Activated T-helper 2 cell treated with anti-CD3 and anti-CD28 coated beads, Interferon-gamma antibody, Interleukin-2, Interleukin-4, amounts not matched to agents 10 μg/mL and 5 μg/mL and 100 μg/mL, durations not matched to agents 14 hours and 24 hours and 36 hours (primary cell): ENCODE measurements around the gene ITGAV. TPM values are rescaled to one million over a fixed set of nuclear protein-coding genes. Genes with fewer than 3 reads are reported as not detected.
"Not testable (repeated sequence)": the region's sequence is repeated elsewhere in the genome, so short reads cannot be mapped to it uniquely, and the experiment has no call there.

ENCODE experiments used
- DNase-seq: peaks from one replicate; pipeline ENCODE4 v3.0.0; 2021; ENCODE audit warnings: low spot score
- H3K27ac Mint-ChIP-seq: one replicate; pipeline ENCODE4 v1.8.0; 2021; ENCODE audit warnings: mixed read lengths
- H3K27me3 Mint-ChIP-seq: one replicate; pipeline ENCODE4 v1.8.0; 2021; ENCODE audit warnings: low read depth, mixed read lengths
- H3K36me3 Mint-ChIP-seq: one replicate; pipeline ENCODE4 v1.8.0; 2021; ENCODE audit warnings: low read depth, mixed read lengths
- H3K4me1 Mint-ChIP-seq: one replicate; pipeline ENCODE4 v1.8.0; 2021; ENCODE audit warnings: low read depth, mixed read lengths
- H3K4me3 Mint-ChIP-seq: one replicate; pipeline ENCODE4 v1.8.0; 2021; ENCODE audit warnings: low read depth, mild to moderate bottlenecking, moderate library complexity, mixed read lengths
- H3K9me3 Mint-ChIP-seq: one replicate; pipeline ENCODE4 v1.8.0; 2021; ENCODE audit warnings: mixed read lengths
- intact Hi-C: fragments of 100-400 bp; cut with micrococcal nuclease; formaldehyde crosslinking; loops from one replicate; pipeline ENCODE4 v1.15.1; 2023
- total RNA-seq: library from RNA; stranded (reverse); gene quantifications from 2 replicates; pipeline ENCODE4 v1.2.3, GENCODE V29; 2022

Gene ITGAV
- total RNA-seq, 1 donor from 2014 or later: 10.6 TPM

- H3K9me3 Mint-ChIP-seq: no peaks in the 10 kb centered on the region
- intact Hi-C loops: no loop called here
- no peak for DNase-seq
- no peak overlapping the region for H3K27ac Mint-ChIP-seq
- H3K27me3 Mint-ChIP-seq: peaks cover 14% of the 10 kb centered on the region
- H3K4me3 Mint-ChIP-seq: no peak overlapping the region
- no peaks in the 10 kb centered on the region for H3K4me1 Mint-ChIP-seq
- H3K36me3 Mint-ChIP-seq: no peaks in the 10 kb centered on the region
Measured at GRCh38 chr2:186560254-186560653, 29.6 kb upstream of the ITGAV start.

DNA sequence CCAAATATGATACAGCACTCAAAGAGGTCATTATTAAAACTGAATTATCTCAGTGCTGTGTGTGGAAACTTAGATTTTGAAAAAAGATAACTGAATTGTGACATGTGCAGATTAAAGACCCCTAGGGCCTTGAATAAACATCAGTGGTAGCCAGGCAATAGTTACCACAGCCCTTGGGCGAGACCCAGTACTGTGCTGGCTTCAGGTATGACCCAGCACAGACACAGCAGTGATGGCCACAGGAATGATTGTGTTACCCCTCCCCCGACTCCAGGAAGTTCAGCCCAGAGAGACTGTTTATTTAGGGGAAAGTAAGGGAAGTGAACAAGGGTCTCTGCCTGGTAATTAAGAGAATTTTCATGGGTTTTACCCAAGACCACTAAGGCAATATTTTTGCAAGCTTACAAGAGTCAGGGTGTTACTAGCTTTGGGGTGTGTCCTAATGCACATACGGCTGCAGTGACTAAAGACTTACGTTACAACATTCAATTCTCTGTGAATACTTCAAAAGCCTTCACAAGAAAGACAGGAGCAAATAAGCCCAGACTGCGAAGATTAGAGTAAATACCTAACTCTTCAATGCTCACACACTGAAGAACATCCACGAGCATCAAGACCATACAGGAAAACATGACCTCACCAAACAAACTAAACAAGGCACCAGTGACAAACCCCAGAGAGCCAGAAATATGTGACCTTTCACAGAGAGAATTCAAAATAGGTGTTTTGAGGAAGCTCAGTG, 28.2 kb upstream of the ITGAV start:
- Mint-ChIP-seq H3K36me3 (no peaks in the 10 kb centered on the region), H3K27me3 (peaks cover 18% of the 10 kb centered on the region), H3K27ac (no peak overlapping the region), H3K9me3 (no peaks in the 10 kb centered on the region), H3K4me3 (no peak overlapping the region), H3K4me1 (no peaks in the 10 kb centered on the region)
- intact Hi-C loops: no loop called here
- no peak for DNase-seq

GRCh38 chr2:186562209-186562578, 27.7 kb upstream of the ITGAV start:
- Mint-ChIP-seq H3K27ac (no peak overlapping the region), H3K9me3 (no peaks in the 10 kb centered on the region), H3K27me3 (peaks cover 18% of the 10 kb centered on the region), H3K4me1 (no peaks in the 10 kb centered on the region), H3K4me3 (no peak overlapping the region), H3K36me3 (no peaks in the 10 kb centered on the region)
- intact Hi-C loops: no loop called here
- DNase-seq: no peak

DNA sequence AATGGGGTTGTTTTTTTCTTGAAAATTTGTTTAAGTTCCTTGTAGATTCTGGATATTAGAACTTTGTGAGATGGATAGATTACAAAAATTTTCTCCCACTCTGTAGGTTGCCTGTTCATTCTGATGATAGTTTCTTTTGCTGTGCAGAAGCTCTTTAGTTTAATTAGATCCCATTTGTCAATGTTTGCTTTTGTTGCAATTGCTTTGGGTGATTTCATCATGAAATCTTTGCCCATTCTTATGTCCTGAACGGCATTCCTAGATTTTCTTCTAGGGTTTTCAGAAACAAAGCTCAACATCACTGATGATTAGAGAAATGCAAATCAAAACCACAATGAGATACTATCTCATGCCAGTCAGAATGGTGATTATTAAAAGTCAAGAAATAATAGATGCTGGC, 21.3 kb upstream of the ITGAV start:
- H3K9me3 Mint-ChIP-seq, DNase-seq, H3K4me3 Mint-ChIP-seq, intact Hi-C loops, H3K4me1 Mint-ChIP-seq, H3K36me3 Mint-ChIP-seq, H3K27ac Mint-ChIP-seq: not testable (repeated sequence)
- H3K27me3 Mint-ChIP-seq: peaks cover 14% of the 10 kb centered on the region

DNA sequence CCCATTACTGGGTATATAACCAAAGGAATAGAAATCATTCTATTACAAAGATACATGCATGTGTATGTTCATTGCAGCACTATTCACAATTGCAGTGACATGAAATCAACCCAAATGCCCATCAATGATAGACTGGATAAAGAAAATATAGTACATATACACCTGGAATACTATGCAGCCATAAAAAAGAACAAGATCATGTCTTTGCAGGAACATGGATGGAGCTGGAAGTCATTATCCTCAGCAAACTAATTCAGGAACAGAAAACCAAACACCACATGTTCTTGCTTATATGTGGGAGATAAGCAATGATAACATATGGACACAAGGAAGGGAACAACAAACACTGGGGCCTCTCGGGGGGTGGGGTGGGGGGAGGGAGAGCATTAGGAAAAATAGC, 20.7 kb upstream of the ITGAV start:
- DNase-seq, H3K4me1 Mint-ChIP-seq, H3K36me3 Mint-ChIP-seq, H3K4me3 Mint-ChIP-seq, intact Hi-C loops, H3K27ac Mint-ChIP-seq, H3K9me3 Mint-ChIP-seq: not testable (repeated sequence)
- peaks cover 14% of the 10 kb centered on the region for H3K27me3 Mint-ChIP-seq

GRCh38 chr2:186569897-186570296, 20.0 kb upstream of the ITGAV start:
- DNase-seq: no peak
- intact Hi-C loops: no loop called here
- Mint-ChIP-seq H3K4me1 (no peaks in the 10 kb centered on the region), H3K36me3 (no peaks in the 10 kb centered on the region), H3K27ac (no peak overlapping the region), H3K4me3 (no peak overlapping the region), H3K27me3 (peaks cover 13% of the 10 kb centered on the region), H3K9me3 (no peaks in the 10 kb centered on the region)

DNA sequence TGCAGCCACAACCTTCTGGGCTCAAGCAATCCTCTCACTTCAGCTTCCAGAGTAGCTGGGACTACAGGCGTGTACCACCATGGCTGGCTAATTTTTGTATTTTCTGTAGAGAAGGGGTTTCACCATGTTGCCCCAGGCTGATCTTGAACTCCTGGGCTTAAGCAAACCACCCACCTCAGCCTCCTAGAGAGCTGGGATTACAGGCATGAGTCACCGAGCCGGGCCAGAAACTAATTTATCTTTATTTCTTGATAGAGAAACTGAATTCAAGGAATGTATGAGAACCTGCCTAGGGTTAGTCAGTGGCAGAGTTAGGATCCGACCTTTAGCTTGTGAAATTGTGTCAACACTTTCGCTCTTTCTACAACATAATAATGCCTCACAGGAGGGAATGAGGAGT, 19.3 kb upstream of the ITGAV start:
- Mint-ChIP-seq H3K9me3 (no peaks in the 10 kb centered on the region), H3K27ac (no peak overlapping the region), H3K36me3 (no peaks in the 10 kb centered on the region), H3K4me3 (no peak overlapping the region), H3K4me1 (peaks cover 3% of the 10 kb centered on the region), H3K27me3 (peaks cover 6% of the 10 kb centered on the region)
- DNase-seq: no peak
- intact Hi-C loops: no loop called here

- intact Hi-C loops: no loop called here
- H3K4me1 Mint-ChIP-seq: peaks cover 4% of the 10 kb centered on the region
- H3K9me3 Mint-ChIP-seq: no peaks in the 10 kb centered on the region
- peaks cover 7% of the 10 kb centered on the region for H3K27me3 Mint-ChIP-seq
- no peak for DNase-seq
- H3K4me3 Mint-ChIP-seq: no peak overlapping the region
- no peak overlapping the region for H3K27ac Mint-ChIP-seq
- H3K36me3 Mint-ChIP-seq: no peaks in the 10 kb centered on the region
Measured at GRCh38 chr2:186572705-186573104, 17.2 kb upstream of the ITGAV start.

- no peaks in the 10 kb centered on the region for H3K9me3 Mint-ChIP-seq
- peaks cover 4% of the 10 kb centered on the region for H3K4me1 Mint-ChIP-seq
- no peak for DNase-seq
- intact Hi-C loops: no loop called here
- H3K4me3 Mint-ChIP-seq: no peak overlapping the region
- H3K36me3 Mint-ChIP-seq: no peaks in the 10 kb centered on the region
- no peak overlapping the region for H3K27ac Mint-ChIP-seq
- H3K27me3 Mint-ChIP-seq: peaks cover 6% of the 10 kb centered on the region
Measured at GRCh38 chr2:186573531-186573930, 16.3 kb upstream of the ITGAV start.

GRCh38 chr2:186575302-186575701, 14.6 kb upstream of the ITGAV start:
- H3K9me3 Mint-ChIP-seq: no peaks in the 10 kb centered on the region
- H3K4me1 Mint-ChIP-seq: peaks cover 4% of the 10 kb centered on the region
- no peak overlapping the region for H3K4me3 Mint-ChIP-seq
- no peak overlapping the region for H3K27ac Mint-ChIP-seq
- H3K27me3 Mint-ChIP-seq: peaks cover 6% of the 10 kb centered on the region
- H3K36me3 Mint-ChIP-seq: no peaks in the 10 kb centered on the region
- no peak for DNase-seq
- intact Hi-C loops: no loop called here

DNA sequence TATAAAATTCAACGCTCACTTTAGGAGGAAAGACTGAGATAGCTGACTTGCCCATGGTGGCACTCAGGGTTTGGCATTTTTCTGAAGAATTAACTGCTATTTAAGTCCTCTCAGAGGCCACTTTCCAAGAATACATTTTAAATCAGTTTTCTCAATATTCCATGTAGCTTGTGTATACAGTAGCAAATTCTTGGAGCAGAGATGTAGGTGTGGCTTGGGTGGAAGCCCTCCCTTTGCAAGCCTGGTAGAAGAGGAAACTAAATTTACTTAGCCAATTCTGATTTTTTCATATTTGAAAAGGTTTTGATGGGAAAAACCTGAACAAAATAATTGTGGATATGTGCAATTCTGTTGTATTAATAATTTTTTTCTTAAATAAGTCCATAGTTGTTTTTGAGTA, 14.0 kb upstream of the ITGAV start:
- H3K9me3 Mint-ChIP-seq: no peaks in the 10 kb centered on the region
- peaks cover 4% of the 10 kb centered on the region for H3K4me1 Mint-ChIP-seq
- intact Hi-C loops: no loop called here
- H3K27me3 Mint-ChIP-seq: peaks cover 6% of the 10 kb centered on the region
- H3K27ac Mint-ChIP-seq: no peak overlapping the region
- H3K36me3 Mint-ChIP-seq: no peaks in the 10 kb centered on the region
- H3K4me3 Mint-ChIP-seq: no peak overlapping the region
- DNase-seq: no peak

- H3K36me3 Mint-ChIP-seq: no peaks in the 10 kb centered on the region
- H3K27ac Mint-ChIP-seq: no peak overlapping the region
- no peaks in the 10 kb centered on the region for H3K9me3 Mint-ChIP-seq
- H3K27me3 Mint-ChIP-seq: peaks cover 6% of the 10 kb centered on the region
- H3K4me3 Mint-ChIP-seq: no peak overlapping the region
- H3K4me1 Mint-ChIP-seq: peaks cover 4% of the 10 kb centered on the region
- no peak for DNase-seq
- intact Hi-C loops: no loop called here
Measured at GRCh38 chr2:186576614-186577013, 13.2 kb upstream of the ITGAV start.

DNA sequence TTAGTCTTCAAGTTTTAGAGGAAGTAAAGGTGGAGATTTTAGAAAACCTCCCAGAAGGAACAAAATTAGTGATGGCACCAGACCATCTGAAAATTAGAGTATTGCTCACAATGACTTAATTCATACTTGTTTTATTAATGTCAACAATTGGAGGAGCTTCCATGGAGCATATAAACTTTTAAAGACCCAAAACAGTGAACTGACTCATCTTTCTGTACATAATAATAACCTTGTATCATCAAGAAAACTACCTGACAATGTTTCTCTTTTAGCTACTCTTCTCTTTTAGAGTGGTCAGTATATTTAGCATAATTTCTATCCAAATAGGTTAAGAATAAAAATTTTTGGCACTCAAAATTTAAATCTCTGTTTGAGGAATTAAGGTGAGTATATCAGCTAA, 7.2 kb upstream of the ITGAV start:
- H3K27me3 Mint-ChIP-seq: peaks cover 22% of the 10 kb centered on the region
- no peaks in the 10 kb centered on the region for H3K9me3 Mint-ChIP-seq
- H3K36me3 Mint-ChIP-seq: no peaks in the 10 kb centered on the region
- intact Hi-C loops: no loop called here
- H3K4me3 Mint-ChIP-seq: no peak overlapping the region
- no peak for DNase-seq
- no peaks in the 10 kb centered on the region for H3K4me1 Mint-ChIP-seq
- H3K27ac Mint-ChIP-seq: no peak overlapping the region

DNA sequence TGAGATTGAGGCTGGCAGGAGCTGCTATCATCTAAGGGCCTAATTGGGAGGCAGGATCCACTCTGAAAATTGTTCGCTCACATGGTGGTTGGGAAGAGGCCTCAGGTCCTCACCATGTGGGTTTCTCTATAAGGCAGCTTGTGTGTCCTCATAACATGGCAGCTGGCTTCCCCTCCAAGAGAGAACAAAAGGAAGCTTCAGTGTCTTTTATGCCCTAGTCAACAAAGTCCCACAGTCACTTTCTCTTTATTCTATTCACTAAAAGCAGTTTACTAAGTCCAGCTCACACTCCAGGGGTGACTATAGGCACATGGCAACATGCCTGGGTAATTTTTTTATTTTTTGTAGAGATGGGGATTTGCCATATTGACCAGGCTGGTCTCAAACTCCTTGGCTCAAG, 5.8 kb upstream of the ITGAV start:
- intact Hi-C loops: no loop called here
- Mint-ChIP-seq H3K4me3 (no peak overlapping the region), H3K36me3 (no peaks in the 10 kb centered on the region), H3K27me3 (peaks cover 21% of the 10 kb centered on the region), H3K9me3 (no peaks in the 10 kb centered on the region), H3K4me1 (peaks cover 2% of the 10 kb centered on the region), H3K27ac (no peak overlapping the region)
- no peak for DNase-seq
